ENCODE results near the gene CAD.

DNA sequence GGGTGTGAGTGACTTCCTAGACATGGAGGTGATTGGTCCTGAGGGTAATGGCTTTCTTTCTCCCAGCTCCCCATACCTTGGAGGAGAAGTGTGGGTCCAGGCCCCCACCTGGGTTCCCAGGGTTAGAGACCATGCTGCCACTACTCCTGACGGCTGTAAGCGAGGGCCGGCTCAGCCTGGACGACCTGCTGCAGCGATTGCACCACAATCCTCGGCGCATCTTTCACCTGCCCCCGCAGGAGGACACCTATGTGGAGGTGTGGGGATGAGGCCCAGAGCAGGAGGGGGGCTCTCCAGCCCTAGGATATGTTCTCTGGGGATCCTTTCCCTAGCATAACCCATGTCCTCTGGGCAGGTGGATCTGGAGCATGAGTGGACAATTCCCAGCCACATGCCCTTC lies 21.8 kb downstream of the CAD start:
- TF ChIP-seq POLR2A (IDR thresholded peaks at IDR 0.05; ENCODE audit: low read length) (no peak), GATA1 (IDR thresholded peaks at IDR 0.05; ENCODE audit: low read depth, low read length) (no peak)

Measured in erythroblast (primary cell).